T-helper 2 cell treated with Interferon-gamma antibody and Interleukin-4, amounts not matched to agents 5 μg/mL and 100 μg/mL, for 36 hours (primary cell): ENCODE results near the gene GABARAPL2.
A peak's percentile ranks its signal among the peaks of the same experiment; 100 is the strongest.

ENCODE experiments used
- DNase-seq: peaks from one replicate; pipeline ENCODE4 v3.0.0; 2021; ENCODE audit warnings: low spot score
- H3K27ac Mint-ChIP-seq: one replicate; pipeline ENCODE4 v1.8.0; 2021; ENCODE audit warnings: mild to moderate bottlenecking, mixed read lengths
- H3K27me3 Mint-ChIP-seq: one replicate; pipeline ENCODE4 v1.8.0; 2021; ENCODE audit warnings: low read depth, mixed read lengths
- H3K36me3 Mint-ChIP-seq: one replicate; pipeline ENCODE4 v1.8.0; 2021; ENCODE audit warnings: low read depth, mixed read lengths
- H3K4me1 Mint-ChIP-seq: one replicate; pipeline ENCODE4 v1.8.0; 2021; ENCODE audit warnings: low read depth, mixed read lengths
- H3K4me3 Mint-ChIP-seq: one replicate; pipeline ENCODE4 v1.8.0; 2022; ENCODE audit warnings: mild to moderate bottlenecking, moderate library complexity, mixed read lengths
- H3K9me3 Mint-ChIP-seq: one replicate; pipeline ENCODE4 v1.8.0; 2021; ENCODE audit warnings: mixed read lengths

Gene GABARAPL2

GRCh38 chr16:75620326-75621169 lies 54.4 kb downstream of the GABARAPL2 start:
- Mint-ChIP-seq H3K27ac (peak overlapping the region; percentile 39), H3K36me3 (peaks cover 44% of the 10 kb centered on the region), H3K27me3 (no peaks in the 10 kb centered on the region), H3K9me3 (no peaks in the 10 kb centered on the region), H3K4me3 (no peak overlapping the region), H3K4me1 (peaks cover 26% of the 10 kb centered on the region)
- no peak for DNase-seq

- peak overlapping the region; percentile 39 for H3K27ac Mint-ChIP-seq
- peak overlapping the region; percentile 97 for H3K4me3 Mint-ChIP-seq
- DNase-seq, result no peak
- peaks cover 26% of the 10 kb centered on the region for H3K4me1 Mint-ChIP-seq
- H3K27me3 Mint-ChIP-seq, result no peaks in the 10 kb centered on the region
- no peaks in the 10 kb centered on the region for H3K9me3 Mint-ChIP-seq
- H3K36me3 Mint-ChIP-seq, result peaks cover 46% of the 10 kb centered on the region
Measured at GRCh38 chr16:75621170-75621477, 54.9 kb downstream of the GABARAPL2 start.

- Mint-ChIP-seq H3K4me1 (peaks cover 31% of the 10 kb centered on the region), H3K36me3 (peaks cover 57% of the 10 kb centered on the region), H3K27ac (peak within 1 kb of the TSS; percentile 98), H3K27me3 (no peaks in the 10 kb centered on the region), H3K9me3 (no peaks in the 10 kb centered on the region), H3K4me3 (peak within 1 kb of the TSS; percentile 97)
- DNase-seq, result peak; percentile 98
Measured at GRCh38 chr16:75622761-75623605, 56.8 kb downstream of the GABARAPL2 start, which contains the start of gene ADAT1. Gene ADAT1 (minus strand): TSS chr16:75623281. CDS start chr16:75620799, 2,482 bp downstream.

GRCh38 chr16:75624921-75625334 lies 58.7 kb downstream of the GABARAPL2 start:
- Mint-ChIP-seq H3K36me3 (peaks cover 64% of the 10 kb centered on the region), H3K27me3 (no peaks in the 10 kb centered on the region), H3K9me3 (no peaks in the 10 kb centered on the region), H3K4me1 (peaks cover 40% of the 10 kb centered on the region), H3K27ac (no peak overlapping the region), H3K4me3 (no peak overlapping the region)
- DNase-seq, result no peak

GRCh38 chr16:75626806-75627205 lies 60.6 kb downstream of the GABARAPL2 start:
- peak overlapping the region; percentile 76 for H3K27ac Mint-ChIP-seq
- peaks cover 70% of the 10 kb centered on the region for H3K36me3 Mint-ChIP-seq
- H3K27me3 Mint-ChIP-seq, result no peaks in the 10 kb centered on the region
- H3K4me1 Mint-ChIP-seq, result peaks cover 31% of the 10 kb centered on the region
- no peak for DNase-seq
- H3K4me3 Mint-ChIP-seq, result peak overlapping the region; percentile 0
- no peaks in the 10 kb centered on the region for H3K9me3 Mint-ChIP-seq
